H1 (cell line): ENCODE data around the gene LMBR1. TPM values are rescaled to one million over a fixed set of nuclear protein-coding genes. Genes with fewer than 3 reads are reported as not detected.
"Not testable (repeated sequence)": the region's sequence is repeated elsewhere in the genome, so short reads cannot be mapped to it uniquely, and the experiment has no call there.

Experiments
- CTCF ChIA-PET: fragments of 300-600 bp; sonication (Branson Sonifier 250); formaldehyde crosslinking; loops from one replicate; lab custom pipeline; 2021; ENCODE audit not compliant: partially characterized antibody; lab: Charles Lee
- POLR2A ChIA-PET: fragments of 300-600 bp; sonication (Branson Sonifier 250); formaldehyde crosslinking; loops from one replicate; lab custom pipeline; 2021; ENCODE audit warnings: inconsistent platforms; ENCODE audit not compliant: partially characterized antibody; lab: Charles Lee
- DNase-seq, 2 experiments: peaks; one replicate each; pipeline versions ENCODE4 v3.0.0 to v3.0.0-alpha.2; 2010 to 2022; ENCODE audit warnings: low spot score in 2 of 2, low read depth in 1 of 2, mixed read lengths in 1 of 2
- FAIRE-seq: peaks from 2 replicates; lab custom pipeline; 2011; peaks lifted over from hg19 to GRCh38; lab: Jason Lieb, UNC
- H2AFZ ChIP-seq: 2 replicates; pipeline ENCODE4 v1.8.1; 2012; ENCODE audit warnings: low read length, inconsistent platforms
- H2AK5ac ChIP-seq: 2 replicates; pipeline ENCODE4 v1.6.1; 2013; ENCODE audit warnings: low read depth, low read length
- H2BK120ac ChIP-seq: replicated peaks from 2 replicates; pipeline ENCODE3; 2013; ENCODE audit warnings: low read depth, low read length, inconsistent platforms
- H2BK12ac ChIP-seq: 2 replicates; pipeline ENCODE4 v1.6.1; 2013; ENCODE audit warnings: low read depth, low read length
- H2BK15ac ChIP-seq: 2 replicates; pipeline ENCODE4 v1.6.1; 2013; ENCODE audit warnings: low read length
- H2BK20ac ChIP-seq: 2 replicates; pipeline ENCODE4 v1.6.1; 2013; ENCODE audit warnings: low read length
- H2BK5ac ChIP-seq: 2 replicates; pipeline ENCODE4 v1.6.1; 2013; ENCODE audit warnings: low read depth, low read length
- H3K14ac ChIP-seq: 2 replicates; pipeline ENCODE4 v1.6.1; 2013; ENCODE audit warnings: inconsistent platforms; ENCODE audit not compliant: insufficient read length
- H3K18ac ChIP-seq: 2 replicates; pipeline ENCODE4 v1.6.1; 2013; ENCODE audit warnings: low read length; ENCODE audit errors: extremely low read depth
- H3K23ac ChIP-seq: 2 replicates; pipeline ENCODE4 v1.6.1; 2013; ENCODE audit warnings: inconsistent platforms; ENCODE audit not compliant: insufficient read length
- H3K23me2 ChIP-seq: 2 replicates; pipeline ENCODE4 v1.6.1; 2013; ENCODE audit warnings: low read depth, low read length
- H3K27ac ChIP-seq: 2 replicates; pipeline ENCODE4 v1.6.1; 2011; ENCODE audit warnings: low read depth, low read length, inconsistent platforms
- H3K27me3 ChIP-seq, 4 experiments: replicated peaks in 1 of 4; 1 replicate in 1 of 4; 2 replicates in 3 of 4; pipeline versions ENCODE4 v1.6.1 to v1.8.1; 2011 to 2013; ENCODE audit warnings: low read length in 3 of 4, mild to moderate bottlenecking in 3 of 4, inconsistent platforms in 2 of 4, mixed read lengths in 2 of 4, moderate library complexity in 1 of 4; ENCODE audit not compliant: control insufficient read depth in 3 of 4, insufficient read depth in 3 of 4; ENCODE audit errors: extremely low read depth in 1 of 4
- H3K36me3 ChIP-seq, 4 experiments: 2 replicates each; pipeline versions ENCODE4 v1.6.1 to v1.8.1; 2011 to 2013; ENCODE audit warnings: mild to moderate bottlenecking in 4 of 4, low read length in 3 of 4, moderate library complexity in 2 of 4, control low read depth in 1 of 4, inconsistent platforms in 1 of 4; ENCODE audit not compliant: insufficient read depth in 4 of 4, control insufficient read depth in 2 of 4
- H3K4ac ChIP-seq: replicated peaks from 2 replicates; pipeline ENCODE3; 2013; ENCODE audit warnings: low read length, low read depth, mixed read lengths, inconsistent platforms; ENCODE audit not compliant: insufficient read length
- H3K4me1 ChIP-seq, 4 experiments: replicated peaks in 1 of 4; 1 replicate in 1 of 4; 2 replicates in 3 of 4; pipeline versions ENCODE4 v1.6.1 to v1.8.1; 2011 to 2013; ENCODE audit warnings: low read length in 3 of 4, inconsistent platforms in 2 of 4, mixed read lengths in 1 of 4; ENCODE audit not compliant: insufficient read depth in 4 of 4, control insufficient read depth in 3 of 4
- H3K4me2 ChIP-seq, 2 experiments: 2 replicates each; pipeline versions ENCODE4 v1.6.1 to v1.8.1; 2011 to 2013; ENCODE audit warnings: low read depth in 2 of 2, low read length in 2 of 2, control low read depth in 1 of 2, inconsistent platforms in 1 of 2, mild to moderate bottlenecking in 1 of 2; ENCODE audit not compliant: insufficient read depth in 1 of 2
- H3K4me3 ChIP-seq, 4 experiments: fragments of 200-600, 300-600 bp in 1 of 4; sonication (generic), shearing (Covaris generic), sonication (Bioruptor Twin) in 1 of 4; 2 replicates each; pipeline versions ENCODE4 v1.5.1 to v1.8.1; 2011 to 2016; ENCODE audit warnings: low read length in 4 of 4, low read depth in 3 of 4, control low read depth in 2 of 4, inconsistent platforms in 2 of 4, mild to moderate bottlenecking in 2 of 4, mixed read lengths in 1 of 4, moderate library complexity in 1 of 4; ENCODE audit not compliant: insufficient read depth in 2 of 4; ENCODE audit errors: extremely low read depth in 1 of 4
- H3K56ac ChIP-seq: replicated peaks from 2 replicates; pipeline ENCODE3; 2013; ENCODE audit warnings: low read depth, mild to moderate bottlenecking, mixed read lengths, low read length, inconsistent platforms; ENCODE audit not compliant: insufficient read length
- H3K79me1 ChIP-seq: 2 replicates; pipeline ENCODE4 v1.6.1; 2013; ENCODE audit warnings: low read depth, low read length, control low read depth
- H3K79me2 ChIP-seq, 2 experiments: 2 replicates each; pipeline versions ENCODE4 v1.6.1 to v1.8.1; 2012 to 2013; ENCODE audit warnings: low read length in 2 of 2, mild to moderate bottlenecking in 2 of 2, inconsistent platforms in 1 of 2; ENCODE audit not compliant: insufficient read depth in 2 of 2, control insufficient read depth in 1 of 2
- H3K9ac ChIP-seq, 4 experiments: replicated peaks in 1 of 4; 1 replicate in 1 of 4; 2 replicates in 3 of 4; pipeline versions ENCODE4 v1.6.1 to v1.8.1; 2011 to 2013; ENCODE audit warnings: low read depth in 3 of 4, low read length in 3 of 4, control low read depth in 2 of 4, mild to moderate bottlenecking in 2 of 4, moderate library complexity in 2 of 4, inconsistent platforms in 1 of 4; ENCODE audit errors: extremely low read depth in 1 of 4
- H3K9me3 ChIP-seq, 2 experiments: 2 replicates each; pipeline versions ENCODE4 v1.6.1 to v1.8.1; 2012 to 2013; ENCODE audit warnings: mild to moderate bottlenecking in 2 of 2, moderate library complexity in 2 of 2, control low read depth in 1 of 2, inconsistent platforms in 1 of 2, low read depth in 1 of 2, low read length in 1 of 2, mixed read lengths in 1 of 2; ENCODE audit not compliant: insufficient read depth in 2 of 2
- H4K20me1 ChIP-seq, 2 experiments: replicated peaks in 1 of 2; 2 replicates each; pipeline versions ENCODE3 to v1.8.1; 2011 to 2013; ENCODE audit warnings: inconsistent platforms in 2 of 2, low read length in 2 of 2, mild to moderate bottlenecking in 1 of 2; ENCODE audit not compliant: insufficient read depth in 2 of 2, control insufficient read depth in 1 of 2
- H4K5ac ChIP-seq: 2 replicates; pipeline ENCODE4 v1.6.1; 2013; ENCODE audit warnings: low read length, low read depth, mixed read lengths, inconsistent platforms; ENCODE audit not compliant: insufficient read length
- H4K8ac ChIP-seq: 2 replicates; pipeline ENCODE4 v1.8.0; 2013; ENCODE audit warnings: mild to moderate bottlenecking, moderate library complexity, low read length, inconsistent platforms; ENCODE audit not compliant: insufficient read depth; ENCODE audit errors: extremely low read depth
- H4K91ac ChIP-seq: replicated peaks from 2 replicates; pipeline ENCODE3; 2013; ENCODE audit warnings: low read length, mixed read lengths, inconsistent platforms; ENCODE audit not compliant: insufficient read length
- ATF2 ChIP-seq: IDR thresholded peaks from 2 replicates; pipeline ENCODE4 v1.6.1; 2012; ENCODE audit warnings: low read length, inconsistent platforms
- EGR1 ChIP-seq: IDR thresholded peaks from 2 replicates; pipeline ENCODE4 v1.6.1; 2011; ENCODE audit warnings: low read depth, low read length, borderline replicate concordance
- PHF8 ChIP-seq: fragments of 200-600 bp; sonication (generic); conservative IDR thresholded peaks from 2 replicates; pipeline ENCODE4 v1.7.1; 2012; ENCODE audit warnings: low read depth, mild to moderate bottlenecking, inconsistent platforms, low read length, moderate library complexity
- POLR2AphosphoS5 ChIP-seq: IDR thresholded peaks from 2 replicates; pipeline ENCODE4 v1.6.1; 2011; ENCODE audit warnings: low read depth, low read length
- WGBS, 2 experiments: shearing (Covaris generic) in 1 of 2; methylation state at CpG; one replicate each; pipeline versions ENCODE4 v1.1.6 to v1.1.7; 2013 to 2015; ENCODE audit warnings: low lambda C conversion rate in 2 of 2, mixed read lengths in 2 of 2, inconsistent platforms in 1 of 2, low coverage in 1 of 2, missing lambda C conversion rate in 1 of 2; ENCODE audit not compliant: insufficient replicate concordance in 2 of 2, insufficient coverage in 1 of 2, insufficient read length in 1 of 2; ENCODE audit errors: extremely low coverage in 1 of 2, missing lambda C conversion rate in 1 of 2; 5-methylcytosine and 5-hydroxymethylcytosine counted together
- polyA plus RNA-seq, 7 experiments: library from polyadenylated mRNA; depleted of rRNA in 3 of 7; stranded (reverse) in 5 of 7; unstranded in 2 of 7; fragments of >200 nt in 5 of 7; fragments of 200-250 nt in 2 of 7; gene quantifications; 1 replicate in 5 of 7; 2 replicates in 1 of 7; 4 replicates in 1 of 7; pipeline versions ENCODE4 v1.2.1 to v1.2.3, GENCODE V29; 2011 to 2013; ENCODE audit warnings: missing spikeins in 2 of 7, mixed read lengths in 2 of 7
- total RNA-seq: library from RNA; stranded (reverse); fragmentation: NEBNext Ultra II Directional; extraction: Animal tissue kit (Norgen Biotek cat#: 25700); gene quantifications from 2 replicates; pipeline ENCODE4 v1.2.1, GENCODE V29; 2021

The LMBR1 gene
- total and polyA plus RNA-seq, 2 of the 8 experiments (the other 6 are each of a cell fraction or from before 2014, with no cell fraction given), result 15.1 to 70.4 TPM

- TF ChIP-seq ATF2 (no peak), POLR2AphosphoS5 (no peak), PHF8 (no peak), EGR1 (no peak)
Measured at GRCh38 chr7:156918635-156919034, 25.7 kb upstream of the LMBR1 start (continued).

- H3K18ac ChIP-seq, H3K4me2 ChIP-seq, H3K79me2 ChIP-seq, H4K91ac ChIP-seq, H4K5ac ChIP-seq, H3K23ac ChIP-seq, H3K27ac ChIP-seq, H2BK12ac ChIP-seq, H3K4ac ChIP-seq, H3K23me2 ChIP-seq, DNase-seq, H3K27me3 ChIP-seq, POLR2A ChIA-PET, H2BK5ac ChIP-seq, H2BK120ac ChIP-seq, H3K4me1 ChIP-seq, FAIRE-seq, H3K14ac ChIP-seq, H3K36me3 ChIP-seq, H3K56ac ChIP-seq, H3K4me3 ChIP-seq, H3K79me1 ChIP-seq, CTCF ChIA-PET, H2AFZ ChIP-seq, H2BK20ac ChIP-seq, H3K9ac ChIP-seq, H2BK15ac ChIP-seq, H4K8ac ChIP-seq, H4K20me1 ChIP-seq, H3K9me3 ChIP-seq, H2AK5ac ChIP-seq: not testable (repeated sequence)
- WGBS, 2 experiments, result 87% methylated on average over 3 of the region's 3 CpGs; no CpG with 5 or more reads in 1 of the 2 experiments
Measured at GRCh38 chr7:156909574-156910252, 16.7 kb upstream of the LMBR1 start.
